Tibial artery (tissue), 4 donors: ENCODE measurements around the gene RPTOR.

Source experiments
- DNase-seq, 2 donors: peaks; one replicate each; pipeline ENCODE4 v3.0.0-alpha.2; 2019
- H3K27ac ChIP-seq, 2 donors: fragments of 200-600 bp; sonication (generic) in 1 of 2; 1 replicate in 1 of 2; 2 replicates in 1 of 2; pipeline ENCODE4 v1.5.1; 2018 to 2019; ENCODE audit warnings: mild to moderate bottlenecking in 1 of 2
- H3K27me3 ChIP-seq, 2 donors: fragments of 200-600 bp; sonication (generic) in 1 of 2; one replicate each; pipeline versions ENCODE4 v1.5.1 to v1.6.0; 2016 to 2019
- H3K36me3 ChIP-seq, 3 donors: fragments of 200-600 bp; sonication (generic) in 2 of 3; one replicate each; pipeline ENCODE4 v1.5.1; 2016 to 2019; ENCODE audit warnings: mild to moderate bottlenecking in 2 of 3
- H3K4me1 ChIP-seq, 4 donors: fragments of 200-600 bp; sonication (generic) in 2 of 4; 1 replicate in 3 of 4; 2 replicates in 1 of 4; pipeline ENCODE4 v1.5.1; 2016 to 2019
- H3K4me3 ChIP-seq, 2 donors: fragments of 200-600 bp; sonication (generic) in 1 of 2; 1 replicate in 1 of 2; 2 replicates in 1 of 2; pipeline ENCODE4 v1.5.1; 2018 to 2019; ENCODE audit warnings: mild to moderate bottlenecking in 2 of 2
- H3K9me3 ChIP-seq, 3 donors: fragments of 200-600 bp; sonication (generic) in 1 of 3; one replicate each; pipeline ENCODE4 v1.5.1; 2016 to 2019
- intact Hi-C: fragments of 100-400 bp; cut with DNase I; formaldehyde crosslinking; loops from one replicate; pipeline ENCODE4 v1.15.0; 2023; ENCODE audit warnings: low total_unique reads
- TF ChIP-seq, protein P1 (sequence below), 2 experiments: fragments of 200-600 bp in 1 of 2; fragments of 450-650 bp in 1 of 2; IDR thresholded peaks; one replicate each; pipeline ENCODE4 v1.5.1; 2017 to 2019; ENCODE audit warnings: antibody characterized with exemption in 2 of 2, mild to moderate bottlenecking in 1 of 2, moderate library complexity in 1 of 2

Gene RPTOR

GRCh38 chr17:81003711-81004475 is 459.3 kb downstream of the RPTOR start:
- H3K27me3 ChIP-seq = peaks cover 3 to 21% of the 10 kb centered on the region in 2 donors

DNA sequence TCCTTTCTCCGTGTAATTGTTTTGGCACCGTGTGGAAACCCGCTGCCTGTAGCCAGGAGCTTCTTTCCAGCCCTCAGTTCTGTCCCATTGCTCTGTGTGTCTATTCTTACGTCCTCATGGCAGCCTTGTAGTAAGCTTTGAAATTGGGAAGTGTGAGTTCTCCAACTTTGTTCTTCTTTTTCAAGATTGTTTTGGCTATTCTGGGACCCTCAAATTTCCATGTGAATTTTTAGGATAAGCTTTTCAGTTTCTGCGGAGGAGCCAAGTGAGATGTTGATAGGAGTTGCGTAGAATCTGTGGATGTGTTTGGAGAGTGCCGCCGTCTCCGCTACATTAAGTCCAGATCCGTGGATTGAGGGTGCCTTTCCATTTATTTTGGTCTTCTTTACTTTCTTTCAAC is 462.3 kb downstream of the RPTOR start:
- TF ChIP-seq, protein P1, sequence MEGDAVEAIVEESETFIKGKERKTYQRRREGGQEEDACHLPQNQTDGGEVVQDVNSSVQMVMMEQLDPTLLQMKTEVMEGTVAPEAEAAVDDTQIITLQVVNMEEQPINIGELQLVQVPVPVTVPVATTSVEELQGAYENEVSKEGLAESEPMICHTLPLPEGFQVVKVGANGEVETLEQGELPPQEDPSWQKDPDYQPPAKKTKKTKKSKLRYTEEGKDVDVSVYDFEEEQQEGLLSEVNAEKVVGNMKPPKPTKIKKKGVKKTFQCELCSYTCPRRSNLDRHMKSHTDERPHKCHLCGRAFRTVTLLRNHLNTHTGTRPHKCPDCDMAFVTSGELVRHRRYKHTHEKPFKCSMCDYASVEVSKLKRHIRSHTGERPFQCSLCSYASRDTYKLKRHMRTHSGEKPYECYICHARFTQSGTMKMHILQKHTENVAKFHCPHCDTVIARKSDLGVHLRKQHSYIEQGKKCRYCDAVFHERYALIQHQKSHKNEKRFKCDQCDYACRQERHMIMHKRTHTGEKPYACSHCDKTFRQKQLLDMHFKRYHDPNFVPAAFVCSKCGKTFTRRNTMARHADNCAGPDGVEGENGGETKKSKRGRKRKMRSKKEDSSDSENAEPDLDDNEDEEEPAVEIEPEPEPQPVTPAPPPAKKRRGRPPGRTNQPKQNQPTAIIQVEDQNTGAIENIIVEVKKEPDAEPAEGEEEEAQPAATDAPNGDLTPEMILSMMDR (IDR thresholded peaks at IDR 0.05) = no peak
- peaks cover 0 to 20% (median 16%) of the 10 kb centered on the region in 4 donors for H3K4me1 ChIP-seq
- intact Hi-C loops = no loop called here
- no peak overlapping the region for H3K27ac ChIP-seq
- H3K4me3 ChIP-seq = no peak overlapping the region
- peaks cover 0 to 12% (median 9%) of the 10 kb centered on the region in 3 donors for H3K9me3 ChIP-seq
- H3K36me3 ChIP-seq = peaks cover 0 to 7% (median 0%) of the 10 kb centered on the region in 3 donors
- peaks cover 3 to 21% of the 10 kb centered on the region in 2 donors for H3K27me3 ChIP-seq
- no peak for DNase-seq

More at GRCh38 chr17:81003711-81004475, 459.3 kb downstream of the RPTOR start:
- peaks cover 0 to 22% (median 18%) of the 10 kb centered on the region in 4 donors for H3K4me1 ChIP-seq
- no peak for DNase-seq
- H3K27ac ChIP-seq = no peak overlapping the region
- intact Hi-C loops = no loop called here
- peak overlapping the region in 1 of 2 donors; percentile 24 for H3K4me3 ChIP-seq
- H3K9me3 ChIP-seq = no peaks in the 10 kb centered on the region
- peaks cover 12 to 18% (median 13%) of the 10 kb centered on the region in 3 donors for H3K36me3 ChIP-seq
- TF ChIP-seq, protein P1 (IDR thresholded peaks at IDR 0.05) = no peak

DNA sequence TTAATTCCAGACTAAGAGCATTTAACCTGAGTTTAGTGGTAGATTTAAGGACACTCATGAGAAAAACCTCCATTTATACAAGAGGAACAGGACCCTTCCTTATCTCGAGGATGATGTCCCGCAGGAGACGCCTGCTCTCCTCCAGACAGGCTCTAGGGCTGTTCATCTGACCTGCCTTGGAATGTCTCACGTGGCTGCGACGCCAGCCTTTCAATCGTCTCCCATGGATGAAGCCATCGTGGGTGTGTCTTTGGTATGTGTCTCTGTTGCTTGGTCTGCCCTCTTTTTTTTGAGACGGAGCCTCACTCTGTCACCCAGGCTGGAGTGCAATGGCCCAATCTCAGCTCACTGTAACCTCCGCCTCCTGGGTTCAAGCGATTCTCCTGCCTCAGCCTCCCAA is 463.5 kb downstream of the RPTOR start:
- Histone ChIP-seq H3K36me3 (peaks cover 0 to 7% (median 0%) of the 10 kb centered on the region in 3 donors), H3K4me1 (peaks cover 0 to 12% (median 10%) of the 10 kb centered on the region in 4 donors), H3K4me3 (no peak overlapping the region), H3K27me3 (peaks cover 3 to 14% of the 10 kb centered on the region in 2 donors), H3K9me3 (peaks cover 0 to 12% (median 9%) of the 10 kb centered on the region in 3 donors), H3K27ac (no peak overlapping the region)
- DNase-seq = no peak
- TF ChIP-seq, protein P1 (IDR thresholded peaks at IDR 0.05) = no peak
- intact Hi-C loops = no loop called here

GRCh38 chr17:81009136-81009535 is 464.5 kb downstream of the RPTOR start:
- Histone ChIP-seq H3K27me3 (peaks cover 0 to 4% of the 10 kb centered on the region in 2 donors), H3K27ac (no peak overlapping the region), H3K4me1 (peaks cover 0 to 6% (median 4%) of the 10 kb centered on the region in 4 donors), H3K36me3 (peaks cover 0 to 7% (median 0%) of the 10 kb centered on the region in 3 donors), H3K9me3 (peaks cover 0 to 12% (median 9%) of the 10 kb centered on the region in 3 donors), H3K4me3 (no peak overlapping the region)
- TF ChIP-seq, protein P1 (IDR thresholded peaks at IDR 0.05) = no peak
- intact Hi-C loops = no loop called here
- no peak for DNase-seq

DNA sequence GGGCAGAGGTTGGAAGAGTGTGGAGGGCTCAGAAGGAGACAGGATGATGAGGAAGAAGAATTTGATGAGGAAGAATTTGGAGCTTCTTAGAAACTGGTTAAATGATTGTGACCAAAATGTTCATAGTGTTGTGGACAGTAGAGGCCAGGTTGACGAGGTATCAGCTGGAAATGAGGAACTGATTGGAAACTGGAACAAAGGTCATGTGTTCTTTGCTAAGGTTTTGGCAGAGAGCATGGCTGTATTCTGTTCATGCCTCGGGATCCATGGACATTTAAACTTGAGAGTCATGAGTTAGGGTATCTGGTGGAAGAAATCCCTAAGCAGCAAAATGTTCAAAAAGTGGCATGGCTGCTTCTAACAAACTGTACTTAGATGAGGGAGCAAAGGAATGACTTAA is 466.3 kb downstream of the RPTOR start:
- peaks cover 0 to 12% (median 9%) of the 10 kb centered on the region in 3 donors for H3K9me3 ChIP-seq
- intact Hi-C loops = no loop called here
- TF ChIP-seq, protein P1 (IDR thresholded peaks at IDR 0.05) = no peak
- no peaks in the 10 kb centered on the region for H3K27me3 ChIP-seq
- no peak for DNase-seq
- no peaks in the 10 kb centered on the region for H3K4me1 ChIP-seq
- no peak overlapping the region for H3K27ac ChIP-seq
- H3K4me3 ChIP-seq = no peak overlapping the region
- peaks cover 0 to 7% (median 0%) of the 10 kb centered on the region in 3 donors for H3K36me3 ChIP-seq
